ENCODE results near the gene EYS. TPM values are rescaled to one million over a fixed set of nuclear protein-coding genes. Genes with fewer than 3 reads are reported as not detected.

The EYS gene
- total RNA-seq, 1 donor from 2014 or later = not detected

DNA sequence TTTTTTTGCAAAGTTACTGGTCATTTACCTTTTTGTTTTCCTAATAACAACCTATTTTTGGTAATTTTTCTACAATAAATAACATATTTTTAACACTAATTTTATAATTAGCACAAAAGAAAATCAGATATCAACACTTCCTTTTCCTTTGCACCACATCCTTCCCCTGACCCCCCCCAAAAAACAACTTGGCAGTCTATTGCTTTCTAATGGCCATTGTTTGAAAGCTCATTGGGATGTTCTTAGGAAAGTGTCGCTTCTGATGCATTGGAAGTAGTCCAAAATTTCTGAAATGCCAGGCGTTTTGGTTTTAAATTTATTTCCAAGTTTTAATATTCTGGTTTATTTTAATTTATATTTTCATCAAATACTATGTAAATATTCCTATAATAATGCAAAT, 407.8 kb downstream of the EYS start:
- H3K27me3 ChIP-seq (ENCODE audit: control insufficient read depth, insufficient read depth, low read length) = no peaks in the 10 kb centered on the region
- DNase-seq (ENCODE audit: low read depth) = no peak
- TF ChIP-seq CTCF (IDR thresholded peaks at IDR 0.05; ENCODE audit: insufficient read depth, low read length, poor library complexity, severe bottlenecking) = no peak
- H3K4me3 ChIP-seq (ENCODE audit: low read depth, low read length) = no peak overlapping the region
- no peaks in the 10 kb centered on the region for H3K36me3 ChIP-seq (ENCODE audit: control insufficient read depth, insufficient read depth, low read length)

DNA sequence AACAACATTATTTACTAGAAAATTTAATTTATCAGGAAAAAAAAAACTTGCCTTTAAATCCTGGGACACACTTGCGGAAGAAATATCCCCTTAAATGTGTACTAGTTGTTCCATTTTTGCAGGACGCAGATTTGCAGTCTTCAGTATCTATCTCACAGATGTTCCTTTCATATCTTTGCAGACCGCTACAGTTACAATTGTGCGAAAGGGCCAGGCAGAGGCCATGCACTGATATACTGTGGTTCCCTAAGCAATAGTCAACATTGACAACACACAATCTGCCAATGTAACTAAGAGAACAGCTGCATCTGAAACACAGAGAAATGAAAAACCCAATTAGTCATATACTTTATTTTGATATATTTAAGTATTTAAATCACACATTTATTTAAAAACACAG, 411.2 kb downstream of the EYS start:
- Histone ChIP-seq H3K36me3 (ENCODE audit: control insufficient read depth, insufficient read depth, low read length) (no peaks in the 10 kb centered on the region), H3K27me3 (ENCODE audit: control insufficient read depth, insufficient read depth, low read length) (no peaks in the 10 kb centered on the region), H3K4me3 (ENCODE audit: low read depth, low read length) (no peak overlapping the region)
- TF ChIP-seq CTCF (IDR thresholded peaks at IDR 0.05; ENCODE audit: insufficient read depth, low read length, poor library complexity, severe bottlenecking) = no peak
- no peak for DNase-seq (ENCODE audit: low read depth)

- no peak for TF ChIP-seq CTCF (IDR thresholded peaks at IDR 0.05; ENCODE audit: insufficient read depth, low read length, poor library complexity, severe bottlenecking)
- Histone ChIP-seq H3K27me3 (ENCODE audit: control insufficient read depth, insufficient read depth, low read length) (no peaks in the 10 kb centered on the region), H3K4me3 (ENCODE audit: low read depth, low read length) (no peak overlapping the region), H3K36me3 (ENCODE audit: control insufficient read depth, insufficient read depth, low read length) (no peaks in the 10 kb centered on the region)
- DNase-seq (ENCODE audit: low read depth) = no peak
These were observed 417.5 kb downstream of the EYS start for GRCh38 chr6:65289491-65289890.

- no peaks in the 10 kb centered on the region for H3K27me3 ChIP-seq (ENCODE audit: control insufficient read depth, insufficient read depth, low read length)
- DNase-seq (ENCODE audit: low read depth) = no peak
- no peaks in the 10 kb centered on the region for H3K36me3 ChIP-seq (ENCODE audit: control insufficient read depth, insufficient read depth, low read length)
- no peak for TF ChIP-seq CTCF (IDR thresholded peaks at IDR 0.05; ENCODE audit: insufficient read depth, low read length, poor library complexity, severe bottlenecking)
- H3K4me3 ChIP-seq (ENCODE audit: low read depth, low read length) = no peak overlapping the region
These were observed 421.8 kb downstream of the EYS start for GRCh38 chr6:65285275-65285674.

DNA sequence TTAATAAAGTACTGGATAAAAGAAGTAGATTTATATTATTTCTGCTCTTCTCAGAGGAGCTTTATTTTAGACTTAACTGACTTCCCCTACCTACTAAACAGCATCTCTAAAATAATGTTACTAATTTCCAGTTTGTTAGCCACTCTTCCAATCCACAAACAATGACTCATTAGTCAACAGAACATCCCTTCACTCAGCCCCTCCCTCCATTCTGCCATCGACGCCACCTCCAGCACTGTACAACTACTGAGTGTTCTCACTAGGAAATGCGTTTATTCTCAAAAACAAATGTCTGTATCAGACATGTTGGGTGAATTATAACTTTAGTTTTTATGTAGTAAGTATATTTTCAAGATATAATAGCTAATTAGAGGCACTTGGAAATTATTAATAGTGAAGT, 427.0 kb downstream of the EYS start:
- Histone ChIP-seq H3K27me3 (ENCODE audit: control insufficient read depth, insufficient read depth, low read length) (no peaks in the 10 kb centered on the region), H3K36me3 (ENCODE audit: control insufficient read depth, insufficient read depth, low read length) (no peaks in the 10 kb centered on the region), H3K4me3 (ENCODE audit: low read depth, low read length) (no peak overlapping the region)
- TF ChIP-seq CTCF (IDR thresholded peaks at IDR 0.05; ENCODE audit: insufficient read depth, low read length, poor library complexity, severe bottlenecking) = no peak
- no peak for DNase-seq (ENCODE audit: low read depth)

DNA sequence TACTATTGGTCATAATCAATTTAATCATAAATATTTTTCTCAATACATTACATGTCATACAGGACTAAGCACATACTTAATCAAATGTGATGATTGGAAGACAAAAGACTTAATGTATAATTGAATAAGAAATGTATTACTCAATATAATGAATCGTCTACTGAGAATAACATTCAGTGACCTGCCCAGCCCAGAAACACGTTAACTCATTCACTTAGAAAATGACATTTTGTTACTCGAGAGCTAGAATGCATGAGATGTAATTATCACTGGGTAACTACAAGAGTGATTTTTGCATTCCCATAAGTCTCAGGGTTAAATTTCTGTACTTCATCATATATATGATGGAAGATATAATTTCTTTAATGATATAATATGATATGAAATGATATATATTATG, 444.8 kb downstream of the EYS start:
- no peaks in the 10 kb centered on the region for H3K36me3 ChIP-seq (ENCODE audit: control insufficient read depth, insufficient read depth, low read length)
- TF ChIP-seq CTCF (IDR thresholded peaks at IDR 0.05; ENCODE audit: insufficient read depth, low read length, poor library complexity, severe bottlenecking) = no peak
- DNase-seq (ENCODE audit: low read depth) = no peak
- no peaks in the 10 kb centered on the region for H3K27me3 ChIP-seq (ENCODE audit: control insufficient read depth, insufficient read depth, low read length)
- no peak overlapping the region for H3K4me3 ChIP-seq (ENCODE audit: low read depth, low read length)

All from kidney epithelial cell (primary cell).